CD14-positive monocyte (primary cell): ENCODE data around the gene DTNA. TPM values are rescaled to one million over a fixed set of nuclear protein-coding genes. Genes with fewer than 3 reads are reported as not detected.

Experiments
- DNase-seq, 3 donors: peaks; one replicate each; pipeline ENCODE4 v3.0.0-alpha.2; 2011 to 2022
- H2AFZ ChIP-seq: 2 replicates; pipeline ENCODE4 v1.6.0; 2012; ENCODE audit warnings: mild to moderate bottlenecking, low read depth, low read length, inconsistent platforms; ENCODE audit not compliant: insufficient read depth, poor library complexity, severe bottlenecking
- H3K27ac ChIP-seq, 2 donors: 1 replicate in 1 of 2; 2 replicates in 1 of 2; pipeline ENCODE4 v1.5.1; 2012 to 2013; ENCODE audit warnings: low read length in 2 of 2, control low read depth in 1 of 2, inconsistent platforms in 1 of 2, low read depth in 1 of 2, mild to moderate bottlenecking in 1 of 2
- H3K27me3 ChIP-seq, 2 donors: one replicate each; pipeline versions ENCODE4 v1.6.0 to v1.6.1; 2011 to 2013; ENCODE audit warnings: low read length in 2 of 2; ENCODE audit not compliant: control insufficient read depth in 2 of 2, insufficient read depth in 2 of 2
- H3K36me3 ChIP-seq, 2 donors: replicated peaks in 1 of 2; 1 replicate in 1 of 2; 2 replicates in 1 of 2; pipeline versions ENCODE4 v1.5.1 to v1.6.1; 2012 to 2013; ENCODE audit warnings: low read length in 2 of 2, control low read depth in 1 of 2, inconsistent platforms in 1 of 2, mild to moderate bottlenecking in 1 of 2; ENCODE audit not compliant: insufficient read depth in 2 of 2, control insufficient read depth in 1 of 2
- H3K4me1 ChIP-seq, 2 donors: 1 replicate in 1 of 2; 2 replicates in 1 of 2; pipeline versions ENCODE4 v1.5.1 to v1.6.1; 2012 to 2013; ENCODE audit warnings: low read length in 2 of 2, control low read depth in 1 of 2, inconsistent platforms in 1 of 2, mild to moderate bottlenecking in 1 of 2, moderate library complexity in 1 of 2; ENCODE audit not compliant: insufficient read depth in 2 of 2, control insufficient read depth in 1 of 2
- H3K4me2 ChIP-seq: replicated peaks from 2 replicates; pipeline ENCODE3; 2012; ENCODE audit warnings: low read length, moderate library complexity, mild to moderate bottlenecking; ENCODE audit not compliant: poor library complexity, severe bottlenecking; ENCODE audit errors: extremely low read depth
- H3K4me3 ChIP-seq, 3 experiments: fragments of 200-600 bp in 1 of 3; sonication (generic) in 1 of 3; replicated peaks in 1 of 3; 1 replicate in 2 of 3; 2 replicates in 1 of 3; pipeline ENCODE4 v1.5.1; 2011 to 2013; ENCODE audit warnings: low read length in 3 of 3, mild to moderate bottlenecking in 3 of 3, control low read depth in 2 of 3, low read depth in 2 of 3, inconsistent platforms in 1 of 3, moderate library complexity in 1 of 3
- H3K79me2 ChIP-seq: 2 replicates; pipeline ENCODE4 v1.6.0; 2012; ENCODE audit warnings: mild to moderate bottlenecking, control low read depth, inconsistent platforms, low read length, moderate library complexity; ENCODE audit not compliant: insufficient read depth
- H3K9ac ChIP-seq: 2 replicates; pipeline ENCODE4 v1.6.0; 2017; ENCODE audit warnings: low read length, mild to moderate bottlenecking; ENCODE audit not compliant: insufficient read depth, poor library complexity, severe bottlenecking
- H3K9me3 ChIP-seq, 2 donors: replicated peaks in 1 of 2; 1 replicate in 1 of 2; 2 replicates in 1 of 2; pipeline versions ENCODE4 v1.5.1 to v1.6.1; 2012 to 2013; ENCODE audit warnings: low read length in 2 of 2, control low read depth in 1 of 2; ENCODE audit not compliant: control insufficient read depth in 1 of 2, insufficient read depth in 1 of 2
- H4K20me1 ChIP-seq: 2 replicates; pipeline ENCODE4 v1.6.0; 2012; ENCODE audit warnings: mild to moderate bottlenecking, low read length, control low read depth, moderate library complexity; ENCODE audit not compliant: insufficient read depth
- H3K27ac Mint-ChIP-seq, 7 donors: one replicate each; pipeline ENCODE4 v1.8.0; 2020; ENCODE audit warnings: mild to moderate bottlenecking in 7 of 7, mixed read lengths in 7 of 7, moderate library complexity in 6 of 7, inconsistent platforms in 2 of 7
- H3K27me3 Mint-ChIP-seq, 3 donors: one replicate each; pipeline ENCODE4 v1.8.0; 2021 to 2022; ENCODE audit warnings: low read depth in 3 of 3, mild to moderate bottlenecking in 3 of 3, mixed read lengths in 3 of 3, moderate library complexity in 3 of 3, inconsistent platforms in 1 of 3
- H3K36me3 Mint-ChIP-seq, 2 donors: one replicate each; pipeline ENCODE4 v1.8.0; 2020; ENCODE audit warnings: mixed read lengths in 2 of 2, inconsistent platforms in 1 of 2, mild to moderate bottlenecking in 1 of 2
- H3K4me1 Mint-ChIP-seq: one replicate; pipeline ENCODE4 v1.8.0; 2020; ENCODE audit warnings: mild to moderate bottlenecking, mixed read lengths
- H3K4me3 Mint-ChIP-seq, 2 donors: one replicate each; pipeline ENCODE4 v1.8.0; 2020; ENCODE audit warnings: mild to moderate bottlenecking in 2 of 2, mixed read lengths in 2 of 2, moderate library complexity in 1 of 2
- H3K9me3 Mint-ChIP-seq, 7 donors: one replicate each; pipeline ENCODE4 v1.8.0; 2020 to 2022; ENCODE audit warnings: mixed read lengths in 7 of 7, mild to moderate bottlenecking in 6 of 7, moderate library complexity in 6 of 7, inconsistent platforms in 2 of 7
- WGBS: methylation state at CpG from one replicate; pipeline ENCODE4 v1.1.5; 2013; ENCODE audit warnings: missing lambda C conversion rate; ENCODE audit not compliant: insufficient coverage; 5-methylcytosine and 5-hydroxymethylcytosine counted together
- intact Hi-C, 2 donors: fragments of 100-400 bp; cut with micrococcal nuclease; formaldehyde crosslinking; loops; one replicate each; pipeline versions ENCODE4 v1.15.0 to v1.15.1; 2023
- polyA plus RNA-seq, 3 donors: library from polyadenylated mRNA; depleted of rRNA in 1 of 3; unstranded in 2 of 3; stranded (reverse) in 1 of 3; fragments of 300-500 nt in 2 of 3; fragments of >200 nt in 1 of 3; fragmentation: Illumina TruSeq in 2 of 3; gene quantifications; 1 replicate in 2 of 3; 2 replicates in 1 of 3; pipeline ENCODE4 v1.2.3, GENCODE V29; 2012 to 2021
- TF ChIP-seq, protein P1 (sequence below): fragments of 200-600 bp; IDR thresholded peaks from one replicate; pipeline ENCODE4 v1.8.0; 2022; ENCODE audit warnings: antibody characterized with exemption, mild to moderate bottlenecking

DTNA gene
- polyA plus RNA-seq, 3 donors = 0.53 to 2.3 (median 0.76) TPM

- no peak overlapping the region for H3K27ac ChIP-seq
- no peak overlapping the region for H3K27ac Mint-ChIP-seq
- no peaks in the 10 kb centered on the region for H3K36me3 Mint-ChIP-seq
- H3K36me3 ChIP-seq = no peaks in the 10 kb centered on the region
- H3K9me3 Mint-ChIP-seq = peaks cover 0 to 3% (median 0%) of the 10 kb centered on the region in 7 donors
- H3K9me3 ChIP-seq = no peaks in the 10 kb centered on the region
- WGBS = no CpG with 5 or more reads among the region's 5 CpGs
- TF ChIP-seq, protein P1, sequence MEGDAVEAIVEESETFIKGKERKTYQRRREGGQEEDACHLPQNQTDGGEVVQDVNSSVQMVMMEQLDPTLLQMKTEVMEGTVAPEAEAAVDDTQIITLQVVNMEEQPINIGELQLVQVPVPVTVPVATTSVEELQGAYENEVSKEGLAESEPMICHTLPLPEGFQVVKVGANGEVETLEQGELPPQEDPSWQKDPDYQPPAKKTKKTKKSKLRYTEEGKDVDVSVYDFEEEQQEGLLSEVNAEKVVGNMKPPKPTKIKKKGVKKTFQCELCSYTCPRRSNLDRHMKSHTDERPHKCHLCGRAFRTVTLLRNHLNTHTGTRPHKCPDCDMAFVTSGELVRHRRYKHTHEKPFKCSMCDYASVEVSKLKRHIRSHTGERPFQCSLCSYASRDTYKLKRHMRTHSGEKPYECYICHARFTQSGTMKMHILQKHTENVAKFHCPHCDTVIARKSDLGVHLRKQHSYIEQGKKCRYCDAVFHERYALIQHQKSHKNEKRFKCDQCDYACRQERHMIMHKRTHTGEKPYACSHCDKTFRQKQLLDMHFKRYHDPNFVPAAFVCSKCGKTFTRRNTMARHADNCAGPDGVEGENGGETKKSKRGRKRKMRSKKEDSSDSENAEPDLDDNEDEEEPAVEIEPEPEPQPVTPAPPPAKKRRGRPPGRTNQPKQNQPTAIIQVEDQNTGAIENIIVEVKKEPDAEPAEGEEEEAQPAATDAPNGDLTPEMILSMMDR = no peak
- H3K27me3 Mint-ChIP-seq = peaks cover 0 to 1% (median 0%) of the 10 kb centered on the region in 3 donors
- DNase-seq = no peak
- H3K4me2 ChIP-seq = no peak overlapping the region
- H3K4me3 ChIP-seq = no peak overlapping the region
- peaks cover 10% of the 10 kb centered on the region for H3K4me1 Mint-ChIP-seq
- H3K4me3 Mint-ChIP-seq = no peak overlapping the region
- no peaks in the 10 kb centered on the region for H3K4me1 ChIP-seq
- no peak overlapping the region for H2AFZ ChIP-seq
- H3K27me3 ChIP-seq = no peaks in the 10 kb centered on the region
- H3K79me2 ChIP-seq = no peaks in the 10 kb centered on the region
- intact Hi-C loops = no loop called here
- no peak overlapping the region for H3K9ac ChIP-seq
- H4K20me1 ChIP-seq = no peaks in the 10 kb centered on the region
Observed at GRCh38 chr18:34918856-34919255, 208.8 kb downstream of the DTNA start.

DNA sequence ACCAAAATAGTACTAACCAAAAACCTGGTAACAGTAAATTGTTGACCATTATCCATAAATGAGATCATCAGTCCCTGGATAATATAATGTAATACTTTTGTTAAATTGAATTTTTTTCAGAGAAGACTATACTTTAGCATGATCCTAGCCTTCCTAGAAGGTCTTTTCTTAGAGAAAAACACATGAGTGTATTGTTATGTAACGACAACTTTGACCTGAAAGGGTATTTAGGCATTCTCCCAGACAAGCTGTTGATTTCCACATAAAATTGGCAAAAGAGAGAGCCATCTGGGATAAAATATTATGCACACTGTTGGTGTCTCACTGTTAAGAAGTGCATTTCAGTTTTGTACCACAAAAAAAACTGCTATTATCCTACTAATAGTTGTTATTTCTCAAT, 211.1 kb downstream of the DTNA start:
- no peaks in the 10 kb centered on the region for H3K9me3 ChIP-seq
- Mint-ChIP-seq H3K36me3 (no peaks in the 10 kb centered on the region), H3K9me3 (peaks cover 0 to 9% (median 0%) of the 10 kb centered on the region in 7 donors), H3K27ac (no peak overlapping the region), H3K27me3 (peaks cover 0 to 1% (median 0%) of the 10 kb centered on the region in 3 donors), H3K4me3 (no peak overlapping the region), H3K4me1 (no peaks in the 10 kb centered on the region)
- no peak overlapping the region for H3K27ac ChIP-seq
- H3K9ac ChIP-seq = no peak overlapping the region
- WGBS = no CpG with 5 or more reads among the region's 1 CpG
- H3K79me2 ChIP-seq = no peaks in the 10 kb centered on the region
- intact Hi-C loops = no loop called here
- no peak overlapping the region for H3K4me2 ChIP-seq
- no peak for DNase-seq
- H3K4me3 ChIP-seq = no peak overlapping the region
- no peaks in the 10 kb centered on the region for H3K36me3 ChIP-seq
- H3K4me1 ChIP-seq = no peaks in the 10 kb centered on the region
- H4K20me1 ChIP-seq = no peaks in the 10 kb centered on the region
- no peak overlapping the region for H2AFZ ChIP-seq
- TF ChIP-seq, protein P1 = no peak
- H3K27me3 ChIP-seq = no peaks in the 10 kb centered on the region
